WTC11 (cell line): ENCODE results near the gene KAZN.

ENCODE experiments used
- AFF4 ChIP-seq: sonication (generic); formaldehyde crosslinking; IDR thresholded peaks from 2 replicates; pipeline ENCODE4 v1.8.1; 2023; ENCODE audit warnings: mild to moderate bottlenecking, missing genetic modification reagents, borderline replicate concordance
- CREB1 ChIP-seq: sonication (generic); formaldehyde crosslinking; IDR thresholded peaks from 2 replicates; pipeline ENCODE4 v1.8.0; 2023; ENCODE audit warnings: mild to moderate bottlenecking, missing genetic modification reagents
- IRF1 ChIP-seq: sonication (generic); formaldehyde crosslinking; IDR thresholded peaks from 2 replicates; pipeline ENCODE4 v1.8.0; 2023; ENCODE audit warnings: missing genetic modification reagents
- MAX ChIP-seq: sonication (generic); formaldehyde crosslinking; IDR thresholded peaks from 2 replicates; pipeline ENCODE4 v1.8.0; 2022; ENCODE audit warnings: mild to moderate bottlenecking, missing genetic modification reagents
- TF ChIP-seq, protein P1 (sequence below): fragments of 200-600 bp; IDR thresholded peaks from 2 replicates; pipeline ENCODE4 v1.8.0; 2022; ENCODE audit warnings: antibody characterized with exemption

DNA sequence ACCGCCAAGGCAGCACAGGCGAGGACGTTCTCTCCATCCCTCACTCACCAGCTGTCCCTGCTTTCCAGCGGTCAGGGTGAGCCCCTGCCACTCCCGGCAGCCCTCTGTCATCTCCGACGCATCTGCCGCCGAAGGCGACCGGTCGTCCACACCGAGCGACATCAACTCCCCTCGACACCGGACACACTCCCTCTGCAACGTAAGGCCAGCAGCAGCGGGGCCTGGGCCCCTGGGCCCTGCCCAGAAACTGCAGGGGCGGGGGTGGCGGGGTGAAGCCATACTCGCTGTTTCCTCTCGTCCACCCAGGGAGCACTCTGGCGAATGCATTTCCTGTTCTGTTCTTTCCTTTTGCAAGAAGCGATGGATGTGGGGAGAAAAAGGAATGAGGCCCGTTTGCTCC, 461.6 kb downstream of the KAZN start:
- TF ChIP-seq, protein P1, sequence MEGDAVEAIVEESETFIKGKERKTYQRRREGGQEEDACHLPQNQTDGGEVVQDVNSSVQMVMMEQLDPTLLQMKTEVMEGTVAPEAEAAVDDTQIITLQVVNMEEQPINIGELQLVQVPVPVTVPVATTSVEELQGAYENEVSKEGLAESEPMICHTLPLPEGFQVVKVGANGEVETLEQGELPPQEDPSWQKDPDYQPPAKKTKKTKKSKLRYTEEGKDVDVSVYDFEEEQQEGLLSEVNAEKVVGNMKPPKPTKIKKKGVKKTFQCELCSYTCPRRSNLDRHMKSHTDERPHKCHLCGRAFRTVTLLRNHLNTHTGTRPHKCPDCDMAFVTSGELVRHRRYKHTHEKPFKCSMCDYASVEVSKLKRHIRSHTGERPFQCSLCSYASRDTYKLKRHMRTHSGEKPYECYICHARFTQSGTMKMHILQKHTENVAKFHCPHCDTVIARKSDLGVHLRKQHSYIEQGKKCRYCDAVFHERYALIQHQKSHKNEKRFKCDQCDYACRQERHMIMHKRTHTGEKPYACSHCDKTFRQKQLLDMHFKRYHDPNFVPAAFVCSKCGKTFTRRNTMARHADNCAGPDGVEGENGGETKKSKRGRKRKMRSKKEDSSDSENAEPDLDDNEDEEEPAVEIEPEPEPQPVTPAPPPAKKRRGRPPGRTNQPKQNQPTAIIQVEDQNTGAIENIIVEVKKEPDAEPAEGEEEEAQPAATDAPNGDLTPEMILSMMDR: no peak
- no peak for TF ChIP-seq IRF1 (CRISPR knock-in tag)
- TF ChIP-seq MAX (CRISPR knock-in tag): no peak
- TF ChIP-seq CREB1 (CRISPR knock-in tag): no peak
- TF ChIP-seq AFF4: no peak
